IMR-90 (cell line): ENCODE data around the gene DHRS3. TPM values are rescaled to one million over a fixed set of nuclear protein-coding genes. Genes with fewer than 3 reads are reported as not detected.

Source experiments
- ATAC-seq: fragments of 200-7000 bp; cut with Tn5 transposase; 2 replicates; pipeline ENCODE4 v1.9.1; 2020; ENCODE audit warnings: low read depth, mild to moderate bottlenecking, moderate library complexity
- BruUV-seq: library from RNA; stranded (reverse); fragments of 400-500 nt; replicated peaks from 2 replicates; lab custom pipeline; 2021; lab: Mats Ljungman, UMichigan
- CTCF ChIA-PET: fragments of 300-600 bp; formaldehyde crosslinking; extraction: SDS; loops from one replicate; lab custom pipeline; 2021; ENCODE audit warnings: antibody characterized with exemption; lab: Yijun Ruan, JAX
- POLR2A ChIA-PET: fragments of 300-600 bp; sonication (Branson Sonifier 250); formaldehyde crosslinking; loops from one replicate; lab custom pipeline; 2022; ENCODE audit warnings: antibody characterized with exemption; ENCODE audit not compliant: unreplicated experiment; lab: Charles Lee
- DNase-seq: peaks from one replicate; pipeline ENCODE4 v3.0.0; 2013
- H2AFZ ChIP-seq: replicated peaks from 2 replicates; pipeline ENCODE3; 2013; ENCODE audit warnings: low read length, mild to moderate bottlenecking; ENCODE audit not compliant: poor library complexity
- H2AK5ac ChIP-seq: 2 replicates; pipeline ENCODE4 v1.6.1; 2013; ENCODE audit warnings: low read depth, low read length, inconsistent platforms
- H2AK9ac ChIP-seq: replicated peaks from 2 replicates; pipeline ENCODE3; 2013; ENCODE audit warnings: mild to moderate bottlenecking, low read depth, low read length, moderate library complexity; ENCODE audit not compliant: poor library complexity
- H2BK120ac ChIP-seq: 2 replicates; pipeline ENCODE4 v1.6.1; 2013; ENCODE audit warnings: low read depth, low read length, inconsistent platforms
- H2BK15ac ChIP-seq: 3 replicates; pipeline ENCODE4 v1.6.1; 2013; ENCODE audit warnings: low read depth, low read length, inconsistent platforms
- H2BK20ac ChIP-seq: 2 replicates; pipeline ENCODE4 v1.6.1; 2013; ENCODE audit warnings: low read depth, mild to moderate bottlenecking, inconsistent platforms, low read length, moderate library complexity
- H2BK5ac ChIP-seq: 2 replicates; pipeline ENCODE4 v1.6.1; 2013; ENCODE audit warnings: mild to moderate bottlenecking, low read depth, low read length, inconsistent platforms; ENCODE audit not compliant: poor library complexity, severe bottlenecking
- H3K14ac ChIP-seq: replicated peaks from 2 replicates; pipeline ENCODE4 v1.6.1; 2013; ENCODE audit warnings: low read depth, low read length, inconsistent platforms
- H3K18ac ChIP-seq: 2 replicates; pipeline ENCODE4 v1.6.1; 2013; ENCODE audit warnings: low read depth, low read length, control low read depth
- H3K23ac ChIP-seq: 2 replicates; pipeline ENCODE4 v1.6.1; 2013; ENCODE audit warnings: low read depth, low read length, inconsistent platforms
- H3K27ac ChIP-seq: 2 replicates; pipeline ENCODE4 v1.5.1; 2013; ENCODE audit warnings: mild to moderate bottlenecking, control low read depth, low read length; ENCODE audit not compliant: insufficient read depth
- H3K27me3 ChIP-seq: 2 replicates; pipeline ENCODE4 v1.6.1; 2013; ENCODE audit warnings: low read length; ENCODE audit not compliant: control insufficient read depth, insufficient read depth
- H3K36me3 ChIP-seq: 2 replicates; pipeline ENCODE4 v1.6.1; 2013; ENCODE audit warnings: low read length, mixed read lengths; ENCODE audit not compliant: control insufficient read depth, insufficient read depth
- H3K4ac ChIP-seq: 2 replicates; pipeline ENCODE4 v1.6.1; 2013; ENCODE audit warnings: low read depth, low read length, inconsistent platforms
- H3K4me1 ChIP-seq: 2 replicates; pipeline ENCODE4 v1.6.1; 2013; ENCODE audit warnings: low read length, mixed read lengths; ENCODE audit not compliant: control insufficient read depth, insufficient read depth
- H3K4me2 ChIP-seq: 2 replicates; pipeline ENCODE4 v1.6.1; 2013; ENCODE audit warnings: low read depth, mild to moderate bottlenecking, control low read depth, low read length, moderate library complexity
- H3K4me3 ChIP-seq: 2 replicates; pipeline ENCODE4 v1.5.1; 2013; ENCODE audit warnings: low read depth, mild to moderate bottlenecking, control low read depth, low read length, moderate library complexity; ENCODE audit not compliant: insufficient read depth
- H3K56ac ChIP-seq: 2 replicates; pipeline ENCODE4 v1.6.1; 2013; ENCODE audit warnings: low read length, inconsistent platforms; ENCODE audit not compliant: insufficient read depth; ENCODE audit errors: extremely low read depth
- H3K79me1 ChIP-seq, 2 experiments: 2 replicates each; pipeline ENCODE4 v1.6.1; 2013; ENCODE audit warnings: low read length in 2 of 2, inconsistent platforms in 1 of 2, low read depth in 1 of 2
- H3K9ac ChIP-seq: 2 replicates; pipeline ENCODE4 v1.6.1; 2013; ENCODE audit warnings: low read depth, low read length, control low read depth
- H3K9me1 ChIP-seq: 2 replicates; pipeline ENCODE4 v1.6.1; 2013; ENCODE audit warnings: low read length, inconsistent platforms; ENCODE audit not compliant: insufficient read depth
- H3K9me3 ChIP-seq: 2 replicates; pipeline ENCODE4 v1.6.1; 2013; ENCODE audit warnings: low read length; ENCODE audit not compliant: control insufficient read depth, insufficient read depth
- H4K20me1 ChIP-seq: 2 replicates; pipeline ENCODE4 v1.6.1; 2013; ENCODE audit warnings: low read length, inconsistent platforms; ENCODE audit not compliant: insufficient read depth
- H4K5ac ChIP-seq: 2 replicates; pipeline ENCODE4 v1.6.1; 2013; ENCODE audit warnings: mild to moderate bottlenecking, low read depth, low read length, control low read depth
- H4K8ac ChIP-seq, 2 experiments: 2 replicates each; pipeline ENCODE4 v1.6.1; 2013; ENCODE audit warnings: low read depth in 2 of 2, low read length in 2 of 2, control low read depth in 1 of 2, inconsistent platforms in 1 of 2
- H4K91ac ChIP-seq: 2 replicates; pipeline ENCODE4 v1.6.1; 2013; ENCODE audit warnings: low read depth, low read length, inconsistent platforms; ENCODE audit not compliant: insufficient read depth
- CHD1 ChIP-seq: IDR thresholded peaks from 2 replicates; pipeline ENCODE4 v1.6.1; 2012; ENCODE audit warnings: low read depth, low read length, improper control_type of control experiment
- MAFK ChIP-seq: IDR thresholded peaks from 2 replicates; pipeline ENCODE4 v1.6.1; 2012; ENCODE audit warnings: low read depth, low read length, improper control_type of control experiment
- MAZ ChIP-seq: IDR thresholded peaks from 2 replicates; pipeline ENCODE4 v1.6.1; 2012; ENCODE audit warnings: low read depth, mild to moderate bottlenecking, low read length, improper control_type of control experiment, moderate library complexity, borderline replicate concordance
- NFE2L2 ChIP-seq: fragments of 150-350 bp; IDR thresholded peaks from 2 replicates; pipeline ENCODE4 v1.6.1; 2016; ENCODE audit warnings: low read depth, mild to moderate bottlenecking, low read length
- POLR2A ChIP-seq: IDR thresholded peaks from 2 replicates; pipeline ENCODE4 v1.6.1; 2012; ENCODE audit warnings: mild to moderate bottlenecking, low read depth, low read length
- RAD21 ChIP-seq: IDR thresholded peaks from 2 replicates; pipeline ENCODE4 v1.6.1; 2012; ENCODE audit warnings: low read length, improper control_type of control experiment
- RFX5 ChIP-seq: IDR thresholded peaks from 2 replicates; pipeline ENCODE4 v1.8.0; 2012; ENCODE audit warnings: low read depth, mild to moderate bottlenecking, low read length, moderate library complexity
- USF2 ChIP-seq: fragments of 150-350 bp; IDR thresholded peaks from 2 replicates; pipeline ENCODE4 v1.6.1; 2017; ENCODE audit warnings: mild to moderate bottlenecking, antibody characterized with exemption, low read length, low read depth
- WGBS, 2 experiments: methylation state at CpG; one replicate each; pipeline versions ENCODE4 v1.1.5 to v1.1.7; 2013; ENCODE audit warnings: missing lambda C conversion rate in 2 of 2; ENCODE audit not compliant: insufficient read length in 1 of 2; ENCODE audit errors: extremely low coverage in 2 of 2; 5-methylcytosine and 5-hydroxymethylcytosine counted together
- dilution Hi-C: fragments of 300-500 bp; cut with HindIII; formaldehyde crosslinking; loops from one replicate; pipeline ENCODE4 v1.14.3; 2018; ENCODE audit warnings: low sequenced_read_pairs; ENCODE audit not compliant: unreplicated experiment
- in situ Hi-C: fragments of 300-500 bp; cut with MboI; formaldehyde crosslinking; loops from 3 replicates; pipeline ENCODE4 v1.14.3; 2019; ENCODE audit warnings: low sequenced_read_pairs, inconsistent platforms, mixed read lengths
- intact Hi-C: fragments of 100-400 bp; cut with micrococcal nuclease; formaldehyde crosslinking; loops from 2 replicates; pipeline ENCODE4 v1.10.0; 2022
- polyA plus RNA-seq, 3 experiments: library from polyadenylated mRNA; depleted of rRNA; stranded (reverse); fragments of >200 nt; gene quantifications; 2 replicates each; pipeline ENCODE4 v1.2.3, GENCODE V29; 2012; ENCODE audit warnings: low replicate concordance in 1 of 3
- total RNA-seq: library from RNA; depleted of rRNA; stranded (reverse); fragments of >200 nt; gene quantifications from 2 replicates; pipeline ENCODE4 v1.2.3, GENCODE V29; 2012

The DHRS3 gene
- total and polyA plus RNA-seq, 2 of the 4 experiments (the other 2 are of a cell fraction) = 11.2 to 14.5 TPM

- no peak for DNase-seq
- no peaks in the 10 kb centered on the region for H3K9me1 ChIP-seq
- ATAC-seq = no peak
- H3K23ac ChIP-seq = no peak overlapping the region
- peaks cover 27% of the 10 kb centered on the region for H3K36me3 ChIP-seq
- peaks cover 19% of the 10 kb centered on the region for H3K9me3 ChIP-seq
- ChIA-PET CTCF (no interaction called here), POLR2A (no interaction called here)
- H2AFZ ChIP-seq = no peak overlapping the region
- H2BK20ac ChIP-seq = no peak overlapping the region
- no peak overlapping the region for H2BK15ac ChIP-seq
- H3K4ac ChIP-seq = no peak overlapping the region
- H3K4me1 ChIP-seq = peaks cover 3% of the 10 kb centered on the region; the same call in 1 of the 2 replicates
- H3K9ac ChIP-seq = no peak overlapping the region
- no peak overlapping the region for H2BK5ac ChIP-seq
- H4K20me1 ChIP-seq = no peaks in the 10 kb centered on the region
- no peak overlapping the region for H2AK5ac ChIP-seq
- dilution Hi-C loops (no loop called here), in situ Hi-C loops (no loop called here), intact Hi-C loops (no loop called here)
- H3K27me3 ChIP-seq = no peaks in the 10 kb centered on the region
- H2AK9ac ChIP-seq = no peak overlapping the region
- no peak overlapping the region for H2BK120ac ChIP-seq
- no peak overlapping the region for H3K27ac ChIP-seq
- no peak overlapping the region for H3K4me3 ChIP-seq
- H3K14ac ChIP-seq = no peak overlapping the region
- TF ChIP-seq NFE2L2 (no peak), POLR2A (no peak), MAZ (no peak), RAD21 (no peak), USF2 (no peak), CHD1 (no peak), MAFK (no peak), RFX5 (no peak)
- H4K5ac ChIP-seq = no peak overlapping the region
- H4K8ac ChIP-seq = no peak overlapping the region
- WGBS, 2 experiments = 95% methylated on average over 2 of the region's 7 CpGs; no CpG with 5 or more reads in 1 of the 2 experiments
- H3K18ac ChIP-seq = no peak overlapping the region
- H3K56ac ChIP-seq = no peak overlapping the region
- no peaks in the 10 kb centered on the region for H3K79me1 ChIP-seq
- no TSS peak for BruUV-seq
- no peak overlapping the region for H3K4me2 ChIP-seq
- H4K91ac ChIP-seq = no peak overlapping the region
Measured at GRCh38 chr1:12565966-12566352, 52.1 kb downstream of the DHRS3 start.
